AG04450 (cell line): ENCODE data around the gene CACNA1E. TPM values are rescaled to one million over a fixed set of nuclear protein-coding genes. Genes with fewer than 3 reads are reported as not detected.

Source experiments
- CTCF ChIA-PET: fragments of 300-600, 350-600 bp; formaldehyde crosslinking; extraction: SDS; loops from one replicate; lab custom pipeline; 2022; ENCODE audit warnings: antibody characterized with exemption, inconsistent platforms; lab: Charles Lee
- POLR2A ChIA-PET: fragments of 350-600 bp; formaldehyde crosslinking; extraction: SDS; loops from one replicate; lab custom pipeline; 2021; ENCODE audit warnings: antibody characterized with exemption, inconsistent platforms; lab: Yijun Ruan, JAX
- DNase-seq: peaks from one replicate; pipeline ENCODE4 v3.0.0-alpha.2; 2011; ENCODE audit warnings: low read depth, low spot score
- H3K27ac ChIP-seq: one replicate; pipeline ENCODE4 v1.5.1; 2012; ENCODE audit warnings: low read depth, low read length, control low read depth
- H3K27me3 ChIP-seq: one replicate; pipeline ENCODE4 v1.6.0; 2012; ENCODE audit warnings: low read length; ENCODE audit not compliant: control insufficient read depth, insufficient read depth
- H3K4me3 ChIP-seq: 2 replicates; pipeline ENCODE4 v1.5.1; 2011; ENCODE audit warnings: mild to moderate bottlenecking, low read depth, low read length, control low read depth
- H3K9me3 ChIP-seq: 2 replicates; pipeline ENCODE4 v1.5.1; 2012; ENCODE audit warnings: low read length; ENCODE audit not compliant: control insufficient read depth, insufficient read depth
- polyA plus RNA-seq: library from polyadenylated mRNA; depleted of rRNA; stranded (reverse); fragments of >200 nt; gene quantifications from 2 replicates; pipeline ENCODE4 v1.2.3, GENCODE V29; 2011
- TF ChIP-seq, protein P1 (sequence below): IDR thresholded peaks from 2 replicates; pipeline ENCODE4 v1.5.1; 2011; ENCODE audit warnings: low read depth, low read length, control low read depth, inconsistent platforms

CACNA1E gene
- polyA plus RNA-seq, 1 experiment = not detected

DNA sequence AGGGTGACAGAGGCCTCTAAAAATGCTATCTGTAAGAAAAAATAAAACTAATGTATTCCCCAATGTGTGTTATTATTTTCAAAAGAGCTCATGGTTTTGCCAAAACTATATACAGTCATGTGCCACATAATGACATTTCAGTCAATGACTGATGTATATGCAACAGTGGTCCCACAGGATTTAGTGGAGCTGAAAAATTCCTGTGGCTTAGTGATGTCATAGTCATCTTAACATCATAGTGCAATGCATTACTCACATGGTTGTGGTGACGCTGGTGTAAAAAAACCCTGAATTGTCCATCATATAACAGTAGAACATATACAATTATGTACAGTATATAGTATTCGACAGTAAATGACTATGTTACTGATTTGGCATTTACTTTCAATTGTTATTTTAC is 172.4 kb downstream of the CACNA1E start:
- no peak overlapping the region for H3K27ac ChIP-seq
- DNase-seq = no peak
- POLR2A ChIA-PET = no interaction called here
- CTCF ChIA-PET = interaction anchor here (0.6 kb wide), 1 partner anchor 20 kb away, joined by 3 read pairs; no protein-coding TSS in a partner anchor
- TF ChIP-seq, protein P1, sequence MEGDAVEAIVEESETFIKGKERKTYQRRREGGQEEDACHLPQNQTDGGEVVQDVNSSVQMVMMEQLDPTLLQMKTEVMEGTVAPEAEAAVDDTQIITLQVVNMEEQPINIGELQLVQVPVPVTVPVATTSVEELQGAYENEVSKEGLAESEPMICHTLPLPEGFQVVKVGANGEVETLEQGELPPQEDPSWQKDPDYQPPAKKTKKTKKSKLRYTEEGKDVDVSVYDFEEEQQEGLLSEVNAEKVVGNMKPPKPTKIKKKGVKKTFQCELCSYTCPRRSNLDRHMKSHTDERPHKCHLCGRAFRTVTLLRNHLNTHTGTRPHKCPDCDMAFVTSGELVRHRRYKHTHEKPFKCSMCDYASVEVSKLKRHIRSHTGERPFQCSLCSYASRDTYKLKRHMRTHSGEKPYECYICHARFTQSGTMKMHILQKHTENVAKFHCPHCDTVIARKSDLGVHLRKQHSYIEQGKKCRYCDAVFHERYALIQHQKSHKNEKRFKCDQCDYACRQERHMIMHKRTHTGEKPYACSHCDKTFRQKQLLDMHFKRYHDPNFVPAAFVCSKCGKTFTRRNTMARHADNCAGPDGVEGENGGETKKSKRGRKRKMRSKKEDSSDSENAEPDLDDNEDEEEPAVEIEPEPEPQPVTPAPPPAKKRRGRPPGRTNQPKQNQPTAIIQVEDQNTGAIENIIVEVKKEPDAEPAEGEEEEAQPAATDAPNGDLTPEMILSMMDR = no peak
- H3K4me3 ChIP-seq = no peak overlapping the region
- no peaks in the 10 kb centered on the region; the same call in 1 of the 2 replicates for H3K9me3 ChIP-seq
- no peaks in the 10 kb centered on the region for H3K27me3 ChIP-seq

DNA sequence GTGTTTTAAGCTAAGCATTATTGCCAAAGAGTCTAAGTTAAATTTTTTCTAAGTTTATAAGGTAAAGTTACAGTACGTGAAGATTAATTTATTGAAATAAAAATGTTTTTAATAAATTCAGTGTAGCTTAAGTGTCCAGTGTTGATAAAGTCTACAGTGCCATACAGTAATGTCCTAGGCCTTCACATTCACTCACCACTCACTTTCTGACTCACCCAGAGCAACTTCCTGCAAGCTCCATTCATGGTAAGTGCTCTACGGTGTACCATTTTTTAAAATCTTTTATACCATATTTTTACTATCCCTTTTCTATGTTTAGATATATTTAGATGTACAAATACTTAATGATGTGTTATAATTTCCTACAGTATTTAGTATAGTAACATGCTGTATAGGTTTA is 173.2 kb downstream of the CACNA1E start:
- no peaks in the 10 kb centered on the region; the same call in none of the 2 replicates for H3K9me3 ChIP-seq
- H3K27me3 ChIP-seq = no peaks in the 10 kb centered on the region
- H3K27ac ChIP-seq = no peak overlapping the region
- POLR2A ChIA-PET = no interaction called here
- DNase-seq = no peak
- no peak overlapping the region for H3K4me3 ChIP-seq
- TF ChIP-seq, protein P1 = no peak
- CTCF ChIA-PET = no interaction called here

DNA sequence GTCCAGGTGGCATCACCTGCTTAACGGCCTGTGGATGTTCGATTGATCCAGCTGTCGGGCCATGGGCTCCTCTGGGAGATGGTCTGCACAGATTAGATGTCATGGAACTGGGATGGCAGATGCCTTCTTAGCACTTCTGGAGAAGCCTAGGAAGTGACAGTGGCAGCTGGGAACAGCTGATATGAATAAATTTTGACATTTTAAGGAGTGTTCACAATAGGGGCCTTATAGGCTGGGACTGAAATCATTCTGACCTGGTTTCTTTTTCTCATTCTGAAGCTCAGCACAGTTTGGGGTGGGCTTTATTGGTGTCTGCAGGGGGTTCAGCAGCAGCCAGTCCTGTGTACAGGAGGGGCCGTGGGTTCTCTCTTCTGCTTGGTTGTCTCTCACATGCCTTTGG is 175.3 kb downstream of the CACNA1E start:
- POLR2A ChIA-PET = no interaction called here
- no peak overlapping the region for H3K4me3 ChIP-seq
- no peak overlapping the region for H3K27ac ChIP-seq
- DNase-seq = no peak
- H3K9me3 ChIP-seq = no peaks in the 10 kb centered on the region; the same call in none of the 2 replicates
- CTCF ChIA-PET = no interaction called here
- TF ChIP-seq, protein P1 = no peak
- no peaks in the 10 kb centered on the region for H3K27me3 ChIP-seq

DNA sequence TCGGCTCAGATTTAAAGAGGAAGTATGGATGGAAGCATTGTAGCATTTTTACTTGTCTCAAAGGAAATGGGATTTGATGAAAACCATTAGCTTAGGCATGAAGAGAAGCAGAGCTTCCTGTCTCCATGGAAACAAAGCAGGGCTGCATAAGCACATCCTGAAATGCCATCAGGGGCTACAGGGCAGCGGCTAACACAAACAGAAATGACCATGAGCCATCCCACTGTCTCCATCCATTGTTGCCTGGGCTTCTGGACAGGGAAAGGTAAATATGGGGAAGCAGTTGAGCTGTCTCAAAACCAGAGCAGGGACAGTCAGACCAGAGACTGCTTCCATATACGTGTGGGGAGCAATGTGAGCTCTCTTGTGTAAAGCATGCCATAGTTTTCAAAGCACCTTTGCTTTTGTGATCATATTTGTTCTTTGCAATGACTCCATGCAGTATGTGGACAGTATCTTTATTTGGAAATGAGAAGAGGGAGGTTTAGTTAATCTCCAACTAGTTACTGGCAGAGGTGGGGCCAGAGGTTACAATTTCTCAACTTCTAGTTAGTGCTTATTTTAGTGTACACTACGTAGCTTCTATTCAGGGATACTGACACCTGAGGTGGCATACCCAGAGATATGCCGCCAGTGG is 176.1 kb downstream of the CACNA1E start:
- CTCF ChIA-PET = no interaction called here
- Histone ChIP-seq H3K9me3 (no peaks in the 10 kb centered on the region; the same call in none of the 2 replicates), H3K27ac (no peak overlapping the region), H3K27me3 (no peaks in the 10 kb centered on the region), H3K4me3 (no peak overlapping the region)
- POLR2A ChIA-PET = no interaction called here
- no peak for DNase-seq
- TF ChIP-seq, protein P1 = no peak

DNA sequence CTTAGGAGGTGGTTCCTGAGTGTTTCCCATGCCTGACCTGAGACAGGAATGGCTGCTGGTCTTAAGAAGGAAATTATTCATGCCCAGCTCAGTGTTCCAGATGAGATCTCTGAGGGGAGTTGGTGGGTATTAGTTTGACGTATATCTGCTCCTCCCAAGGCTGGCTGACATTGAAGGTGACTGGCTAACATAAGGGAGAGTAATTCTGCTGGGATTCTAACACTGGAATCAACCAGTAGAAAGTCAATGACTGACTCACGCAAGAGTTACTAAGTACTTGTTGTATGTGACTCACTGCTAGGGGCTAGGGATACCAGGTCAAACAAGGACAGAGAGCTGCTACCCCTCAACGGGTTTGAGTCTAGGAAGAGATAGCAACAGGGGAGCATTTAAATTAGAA is 177.3 kb downstream of the CACNA1E start:
- no peak overlapping the region for H3K27ac ChIP-seq
- ChIA-PET POLR2A (no interaction called here), CTCF (no interaction called here)
- H3K9me3 ChIP-seq = no peaks in the 10 kb centered on the region; the same call in 1 of the 2 replicates
- no peak overlapping the region for H3K4me3 ChIP-seq
- DNase-seq = no peak
- H3K27me3 ChIP-seq = no peaks in the 10 kb centered on the region
- TF ChIP-seq, protein P1 = no peak
